HG03558 (cell line): ENCODE measurements around the gene NEMP2.

Experiments
- ATAC-seq: cut with Tn5 transposase; IDR thresholded peaks from one replicate; pipeline ENCODE4 v1.9.1; 2021; ENCODE audit warnings: moderate number of reproducible peaks; ENCODE audit not compliant: unreplicated experiment; ENCODE audit errors: extremely low read depth

Gene NEMP2

DNA sequence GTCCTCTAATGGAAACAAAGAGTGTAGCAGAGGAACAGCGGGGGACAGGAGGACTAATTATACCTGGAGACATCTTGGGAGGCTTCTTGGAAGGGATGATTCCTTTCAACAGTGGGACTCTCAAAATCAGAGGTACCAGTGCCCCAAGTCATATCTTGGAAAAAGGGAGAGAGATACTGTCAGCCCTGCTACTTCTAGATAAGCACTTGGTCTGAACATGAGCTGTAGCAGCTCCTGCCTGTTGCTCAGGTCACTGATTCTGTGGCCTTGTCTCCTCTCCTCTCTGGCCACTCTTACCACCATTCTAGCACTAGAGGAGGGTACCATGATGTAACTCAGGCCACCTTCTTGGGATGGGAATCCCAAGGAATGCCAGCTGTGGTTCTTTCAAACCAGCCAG, 71.9 kb downstream of the NEMP2 start:
- ATAC-seq: no peak

DNA sequence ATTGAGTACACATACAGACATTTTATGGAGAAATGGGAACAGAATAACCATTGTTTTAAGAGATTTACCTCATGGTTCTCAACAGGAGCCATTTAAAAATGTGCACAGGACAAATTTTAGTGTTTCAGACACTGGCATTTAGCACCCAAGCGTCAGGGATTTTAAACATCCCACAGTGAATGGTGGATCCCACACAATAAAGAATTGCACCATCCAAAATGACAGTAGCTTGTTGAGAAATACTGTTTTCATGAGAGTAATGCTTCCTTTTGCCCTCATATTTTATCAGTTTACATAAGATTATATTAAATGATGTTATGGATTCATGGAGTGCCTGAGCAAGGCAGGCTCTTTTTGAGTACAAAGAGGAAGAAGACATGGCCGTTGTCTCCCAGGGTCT, 72.3 kb downstream of the NEMP2 start:
- ATAC-seq: no peak

DNA sequence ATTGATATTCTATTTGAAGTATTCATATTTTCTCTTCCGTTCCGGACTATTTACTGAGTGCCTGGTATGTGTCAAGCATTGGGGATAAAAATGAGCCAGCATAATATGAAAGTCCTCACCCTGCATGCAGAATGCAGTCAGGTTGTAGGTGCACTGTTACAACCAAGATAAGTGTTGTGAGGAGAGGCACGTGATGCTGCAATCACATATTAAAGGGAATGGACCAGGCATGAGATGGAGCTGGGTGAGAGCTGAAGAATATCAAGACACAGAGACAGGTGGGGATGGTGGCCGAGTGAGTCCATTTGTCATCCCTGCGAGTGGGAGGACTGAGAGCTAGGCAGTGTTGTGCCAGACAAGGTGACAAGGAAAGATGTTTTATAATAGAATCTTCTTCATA, 74.0 kb downstream of the NEMP2 start:
- no peak for ATAC-seq

DNA sequence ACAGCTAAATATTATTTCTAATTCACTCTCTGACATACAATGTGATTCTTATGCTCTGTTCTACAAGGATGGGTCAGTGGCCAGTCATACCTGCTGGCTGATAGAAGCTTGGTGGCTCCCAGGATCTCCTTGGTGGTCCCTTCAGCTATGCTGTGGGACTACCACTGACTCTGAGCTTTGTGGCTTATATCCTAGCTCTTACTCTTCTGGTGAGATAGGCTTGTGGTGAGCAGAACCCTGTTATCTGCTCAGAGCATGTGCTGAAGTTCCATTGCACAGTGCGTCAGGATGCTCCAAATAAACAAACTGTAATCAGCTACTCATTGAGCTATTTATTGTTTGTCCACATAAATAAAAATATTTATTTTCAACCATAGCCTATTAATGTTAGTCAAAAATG, 74.6 kb downstream of the NEMP2 start:
- no peak for ATAC-seq

DNA sequence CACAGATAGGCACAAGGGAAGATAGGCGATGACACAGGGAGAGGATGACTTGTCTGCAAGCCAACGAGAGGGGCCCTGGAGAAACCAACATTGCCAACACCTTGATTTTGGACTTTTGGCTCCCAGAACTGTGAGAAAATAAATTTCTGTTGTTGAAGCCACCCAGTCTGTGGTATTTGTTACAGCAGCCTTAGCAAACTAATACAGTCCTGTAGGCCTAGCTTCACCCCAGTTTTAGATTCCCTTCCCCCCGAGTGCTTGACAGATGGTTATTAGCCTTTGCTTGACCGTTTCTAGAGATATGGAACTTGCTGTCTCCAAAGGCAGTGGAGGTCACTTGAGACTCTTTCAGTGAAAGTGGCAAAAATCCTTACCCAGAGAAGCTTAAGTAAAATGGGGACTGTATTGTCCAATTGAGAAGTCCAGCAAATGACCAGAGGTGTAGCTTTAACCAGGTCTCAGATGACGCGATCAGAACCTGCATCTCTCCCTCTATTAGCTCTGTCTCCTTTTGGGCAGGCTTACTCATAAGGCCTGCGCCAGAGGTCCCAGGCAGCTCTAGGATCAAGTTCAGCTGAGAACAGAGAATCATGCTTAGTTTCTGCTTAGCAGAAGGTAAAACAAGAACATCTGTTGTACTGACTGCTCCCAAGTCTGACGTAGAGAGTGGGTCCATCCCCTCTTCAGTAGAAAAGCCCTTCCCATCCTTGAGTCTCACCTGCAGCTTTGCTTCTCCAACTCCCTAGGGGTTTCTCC, 76.0 kb downstream of the NEMP2 start:
- ATAC-seq: no peak

DNA sequence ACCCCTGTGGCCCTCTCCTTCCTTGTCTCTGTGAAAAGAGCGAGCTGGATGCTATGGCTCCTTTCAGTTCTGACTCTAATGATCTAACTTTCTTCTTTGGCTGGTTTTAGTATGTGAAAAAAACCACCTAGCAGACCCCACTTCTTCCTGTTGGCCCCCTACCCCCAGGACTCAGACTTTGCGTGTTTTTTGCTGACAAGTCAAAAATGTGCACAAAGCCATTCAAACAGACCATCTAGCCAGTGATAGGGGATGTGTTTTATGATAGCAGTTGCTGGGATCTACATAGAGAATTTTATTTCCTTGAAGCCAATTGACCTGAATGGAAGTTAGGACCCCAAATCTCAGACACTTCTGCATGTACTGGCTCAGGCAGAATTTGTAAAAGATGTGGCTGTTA, 77.3 kb downstream of the NEMP2 start:
- ATAC-seq: no peak

DNA sequence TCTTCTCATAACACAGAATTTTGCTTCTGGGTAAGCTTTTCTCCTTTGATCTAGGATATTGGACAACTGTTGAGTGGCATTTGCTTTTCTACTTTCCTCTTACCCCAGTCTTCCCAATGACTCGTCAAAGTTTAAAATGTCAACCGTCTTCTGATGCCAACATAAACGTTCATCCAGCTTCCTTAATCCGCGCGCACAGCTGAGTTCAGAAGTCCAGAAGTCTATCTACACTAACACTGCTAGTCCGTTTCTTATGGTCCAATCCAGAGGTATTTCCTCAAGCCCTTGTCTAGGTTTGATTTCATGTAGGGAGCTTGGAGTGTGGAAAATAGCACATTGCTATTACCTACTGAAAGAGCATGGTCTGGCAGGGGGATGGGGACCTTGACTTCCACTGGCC, 77.7 kb downstream of the NEMP2 start:
- no peak for ATAC-seq

DNA sequence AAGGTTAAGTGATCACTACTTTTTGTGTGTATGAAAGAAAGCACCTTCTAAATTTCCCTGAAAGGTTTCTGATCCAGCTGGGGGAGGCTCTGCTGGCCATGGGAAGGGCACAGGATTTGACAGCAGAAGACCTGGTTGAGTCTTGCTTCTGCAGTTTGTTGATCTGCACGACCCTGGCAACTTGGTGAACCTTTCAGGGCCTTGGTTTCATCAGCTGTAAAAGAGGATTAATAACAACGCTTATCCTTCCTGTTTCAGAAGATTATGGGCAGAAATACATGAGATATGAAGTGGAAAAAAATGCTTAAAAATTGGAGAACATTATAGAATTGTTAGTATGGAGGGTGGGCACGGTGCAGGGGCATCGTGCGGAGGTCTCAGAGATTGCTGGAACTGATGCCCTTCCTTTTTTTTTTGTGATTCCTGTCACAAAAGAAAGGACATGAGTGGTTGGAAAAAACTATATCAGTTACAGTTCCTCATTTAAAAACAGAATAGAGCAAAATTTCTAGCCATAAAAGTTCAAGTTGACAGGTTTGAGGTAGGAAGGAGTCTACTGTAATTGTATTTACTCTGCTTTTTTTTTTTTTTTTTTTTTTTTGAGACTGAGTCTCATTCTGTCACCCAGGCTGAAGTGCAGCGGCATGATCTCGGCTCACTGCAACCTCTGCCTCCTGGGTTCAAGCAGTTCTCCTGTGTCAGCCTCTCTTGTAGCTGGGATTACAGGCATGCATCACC, 79.0 kb downstream of the NEMP2 start:
- no peak for ATAC-seq

DNA sequence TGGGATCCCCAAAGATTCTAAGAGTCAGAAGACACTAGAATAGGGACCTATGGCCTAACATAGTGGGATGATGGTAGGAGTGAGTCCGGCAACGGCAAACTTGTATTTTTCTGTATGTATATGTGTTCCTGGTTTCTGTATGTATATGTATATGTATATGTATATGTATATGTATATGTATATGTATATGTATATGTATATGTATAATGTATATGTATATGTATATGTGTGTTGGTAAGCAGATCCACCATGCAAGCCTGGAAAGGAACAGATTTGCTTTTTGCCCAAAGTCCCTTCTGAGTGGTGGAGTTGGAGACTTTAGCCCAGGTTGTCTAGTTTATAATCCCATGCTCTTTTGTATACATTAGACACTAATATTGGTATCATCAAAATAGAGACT, 79.7 kb downstream of the NEMP2 start:
- ATAC-seq: no peak
